ENCODE measurements around the gene GFOD2.
A peak's percentile ranks its signal among the peaks of the same experiment; 100 is the strongest.

Gene GFOD2

DNA sequence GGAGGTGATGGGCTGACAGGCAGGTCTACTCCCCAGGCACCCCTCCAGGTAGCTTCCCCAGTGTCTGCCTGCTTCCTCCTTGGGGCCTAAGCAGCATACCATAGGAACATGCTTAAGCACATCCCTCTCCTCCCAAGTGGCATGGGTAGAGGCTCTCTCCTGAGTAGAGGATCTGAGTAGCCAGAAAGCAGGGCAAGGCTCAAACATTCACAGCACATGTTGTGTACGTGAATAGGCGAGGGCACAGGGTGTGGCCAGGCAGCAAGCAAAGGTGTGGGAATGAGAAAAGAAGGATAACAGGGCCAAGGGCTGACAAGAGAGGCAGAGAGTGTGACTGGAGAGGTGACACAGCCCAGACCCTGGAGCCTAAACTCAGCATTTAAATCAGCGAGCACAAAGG, 29.7 kb upstream of the GFOD2 start:
- Mint-ChIP-seq H3K36me3 (ENCODE audit: low read depth) (peaks cover 14% of the 10 kb centered on the region), H3K9me3 (no peaks in the 10 kb centered on the region), H3K4me1 (ENCODE audit: low read depth) (peaks cover 4% of the 10 kb centered on the region), H3K27ac (peak overlapping the region; percentile 30), H3K27me3 (no peaks in the 10 kb centered on the region), H3K4me3 (no peak overlapping the region)

DNA sequence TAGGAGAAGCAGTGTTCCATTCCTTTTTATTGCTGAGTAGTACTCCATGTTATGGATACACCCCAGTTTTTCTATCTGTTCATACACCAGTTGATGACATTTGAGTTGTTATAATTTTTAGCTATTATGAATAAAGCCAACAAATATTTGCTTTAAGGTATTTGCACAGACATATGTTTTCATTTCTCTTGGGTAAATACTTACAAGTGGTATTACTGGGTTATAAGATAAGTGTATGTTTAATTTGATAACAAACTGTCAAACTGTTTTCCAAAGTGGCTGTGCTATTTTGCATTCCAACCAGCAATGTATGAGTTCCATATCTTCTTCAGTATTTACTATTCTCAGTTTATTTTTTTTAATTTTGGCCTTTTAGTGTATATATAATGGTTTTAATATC, 27.7 kb upstream of the GFOD2 start:
- Mint-ChIP-seq H3K36me3 (ENCODE audit: low read depth) (peaks cover 24% of the 10 kb centered on the region), H3K4me1 (ENCODE audit: low read depth) (peaks cover 4% of the 10 kb centered on the region), H3K27ac (no peak overlapping the region), H3K4me3 (no peak overlapping the region), H3K9me3 (no peaks in the 10 kb centered on the region), H3K27me3 (no peaks in the 10 kb centered on the region)

DNA sequence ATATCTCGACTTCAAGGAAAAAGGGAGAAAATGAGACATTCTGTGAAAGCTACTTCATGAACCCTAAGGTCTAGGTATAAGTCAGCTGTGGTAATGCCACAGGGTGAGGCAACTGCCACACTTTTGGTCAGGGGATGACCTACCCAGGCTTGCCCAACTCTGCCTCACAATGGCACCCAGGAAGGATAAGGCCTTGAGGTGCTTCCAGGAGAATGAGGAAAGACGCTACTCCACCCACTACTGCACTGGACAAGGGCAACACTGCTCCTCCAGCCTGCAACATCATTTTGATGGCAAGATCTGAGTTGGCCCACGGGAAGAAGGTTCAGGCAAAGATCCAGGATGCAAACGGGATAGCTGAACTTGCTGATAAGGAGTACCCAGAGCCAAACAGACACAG, 22.0 kb upstream of the GFOD2 start:
- H3K27me3 Mint-ChIP-seq: no peaks in the 10 kb centered on the region
- peaks cover 30% of the 10 kb centered on the region for H3K36me3 Mint-ChIP-seq (ENCODE audit: low read depth)
- no peak overlapping the region for H3K27ac Mint-ChIP-seq
- no peaks in the 10 kb centered on the region for H3K4me1 Mint-ChIP-seq (ENCODE audit: low read depth)
- no peak overlapping the region for H3K4me3 Mint-ChIP-seq
- H3K9me3 Mint-ChIP-seq: no peaks in the 10 kb centered on the region

DNA sequence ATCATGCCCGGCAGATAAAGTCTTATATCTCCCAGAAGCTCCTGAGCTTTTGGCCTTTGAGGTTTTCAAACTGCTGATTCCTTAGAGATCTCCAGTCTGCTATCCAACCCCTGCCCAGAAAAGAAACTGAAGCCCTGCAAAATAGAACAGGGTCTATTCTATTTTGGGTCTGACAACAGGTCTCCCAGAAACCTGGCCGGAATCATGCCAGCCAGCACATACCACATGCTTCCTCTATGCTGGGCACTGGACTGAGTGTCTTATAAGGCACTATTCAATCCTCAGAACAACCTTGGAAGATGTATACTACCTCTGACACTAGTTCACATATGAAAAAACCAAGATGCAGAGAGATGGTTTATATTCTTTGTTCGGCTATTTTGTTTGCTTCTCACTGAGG, 21.3 kb upstream of the GFOD2 start:
- Mint-ChIP-seq H3K27me3 (no peaks in the 10 kb centered on the region), H3K4me3 (no peak overlapping the region), H3K4me1 (ENCODE audit: low read depth) (no peaks in the 10 kb centered on the region), H3K27ac (no peak overlapping the region), H3K9me3 (no peaks in the 10 kb centered on the region), H3K36me3 (ENCODE audit: low read depth) (peaks cover 30% of the 10 kb centered on the region)

DNA sequence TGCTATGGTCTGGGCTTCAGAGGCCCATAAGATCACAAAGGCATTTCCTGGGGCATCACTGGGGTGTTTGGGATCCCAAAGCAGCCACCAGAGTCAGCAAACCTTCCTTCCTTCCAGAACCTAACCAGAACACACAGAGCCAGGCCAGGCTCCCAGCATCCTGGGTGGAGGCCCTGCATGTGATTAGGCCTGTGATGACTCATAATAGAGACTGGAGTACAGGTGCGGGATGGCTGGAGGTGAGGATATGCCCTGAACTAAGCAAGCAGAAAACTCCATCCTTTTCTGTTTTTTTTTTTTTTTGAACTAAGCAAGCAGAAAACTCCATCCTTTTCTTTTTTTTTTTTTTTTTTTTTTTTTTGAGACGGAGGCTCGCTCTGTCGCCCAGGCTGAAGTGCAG, 17.7 kb upstream of the GFOD2 start:
- H3K4me1 Mint-ChIP-seq (ENCODE audit: low read depth): no peaks in the 10 kb centered on the region
- peaks cover 14% of the 10 kb centered on the region for H3K36me3 Mint-ChIP-seq (ENCODE audit: low read depth)
- H3K9me3 Mint-ChIP-seq: no peaks in the 10 kb centered on the region
- H3K27ac Mint-ChIP-seq: no peak overlapping the region
- no peaks in the 10 kb centered on the region for H3K27me3 Mint-ChIP-seq
- H3K4me3 Mint-ChIP-seq: no peak overlapping the region

DNA sequence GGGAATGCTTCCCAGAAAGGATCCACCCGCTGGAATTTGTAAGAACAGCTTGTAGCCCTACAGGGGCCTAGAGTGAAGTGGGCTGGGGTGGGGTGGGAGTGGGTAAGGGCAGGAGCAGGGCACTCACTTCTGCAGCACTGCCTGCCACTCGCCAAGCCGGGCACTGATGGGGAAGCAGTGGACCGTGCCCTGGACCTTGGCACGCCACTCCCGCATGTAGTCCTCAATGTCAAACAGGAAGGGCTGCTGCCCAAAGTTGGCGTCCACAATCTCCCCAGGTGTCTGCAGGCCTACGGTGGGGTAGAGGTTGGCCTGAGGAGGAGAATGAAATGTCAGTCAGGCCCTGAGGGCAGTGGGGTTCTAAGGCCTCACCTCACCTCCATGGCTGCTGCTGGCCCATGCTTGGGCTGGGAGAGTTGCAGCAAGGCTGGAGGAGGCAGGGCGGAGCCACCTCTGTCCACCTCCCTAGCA, 15.7 kb upstream of the GFOD2 start:
- H3K27ac Mint-ChIP-seq: no peak overlapping the region
- H3K9me3 Mint-ChIP-seq: no peaks in the 10 kb centered on the region
- no peaks in the 10 kb centered on the region for H3K4me1 Mint-ChIP-seq (ENCODE audit: low read depth)
- no peaks in the 10 kb centered on the region for H3K27me3 Mint-ChIP-seq
- H3K4me3 Mint-ChIP-seq: no peak overlapping the region
- peaks cover 14% of the 10 kb centered on the region for H3K36me3 Mint-ChIP-seq (ENCODE audit: low read depth)

DNA sequence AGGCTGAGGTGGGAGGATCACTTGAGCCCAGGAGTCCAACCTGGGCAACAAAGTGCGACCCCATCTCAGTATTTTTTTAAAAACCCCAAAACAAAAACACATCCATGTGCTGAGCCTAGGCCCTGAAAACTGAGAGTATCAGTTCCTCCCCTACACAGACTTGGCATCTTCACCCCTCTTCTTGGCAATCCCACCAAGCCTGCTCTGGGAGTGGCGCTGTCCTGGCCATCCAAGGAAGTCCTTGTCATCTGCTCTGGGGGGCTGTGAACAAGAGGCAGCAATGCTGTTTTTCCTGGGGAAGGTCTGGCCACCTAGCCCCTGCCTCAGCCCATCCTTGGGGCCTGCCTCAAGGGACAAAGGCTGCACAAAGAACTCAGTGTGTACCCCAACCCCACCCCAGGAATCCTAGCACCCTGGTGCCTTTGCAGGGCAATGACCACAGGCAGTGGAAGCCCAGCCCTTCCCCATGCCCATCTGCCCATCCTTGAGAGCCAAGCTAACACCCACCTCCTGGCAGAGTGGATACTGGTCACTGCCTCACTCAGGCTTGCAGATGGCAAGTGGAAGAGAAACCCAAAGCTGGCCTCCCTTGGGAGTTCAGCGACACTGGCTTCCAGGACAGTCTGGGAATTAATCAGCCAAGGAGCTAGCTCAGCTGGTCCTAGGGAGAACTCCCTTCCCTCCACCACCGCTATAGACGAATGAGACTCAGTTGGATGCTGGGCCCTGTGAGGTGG, 14.8 kb upstream of the GFOD2 start:
- H3K4me3 Mint-ChIP-seq: no peak overlapping the region
- H3K36me3 Mint-ChIP-seq (ENCODE audit: low read depth): peaks cover 18% of the 10 kb centered on the region
- no peaks in the 10 kb centered on the region for H3K9me3 Mint-ChIP-seq
- H3K27me3 Mint-ChIP-seq: no peaks in the 10 kb centered on the region
- H3K27ac Mint-ChIP-seq: no peak overlapping the region
- no peaks in the 10 kb centered on the region for H3K4me1 Mint-ChIP-seq (ENCODE audit: low read depth)

DNA sequence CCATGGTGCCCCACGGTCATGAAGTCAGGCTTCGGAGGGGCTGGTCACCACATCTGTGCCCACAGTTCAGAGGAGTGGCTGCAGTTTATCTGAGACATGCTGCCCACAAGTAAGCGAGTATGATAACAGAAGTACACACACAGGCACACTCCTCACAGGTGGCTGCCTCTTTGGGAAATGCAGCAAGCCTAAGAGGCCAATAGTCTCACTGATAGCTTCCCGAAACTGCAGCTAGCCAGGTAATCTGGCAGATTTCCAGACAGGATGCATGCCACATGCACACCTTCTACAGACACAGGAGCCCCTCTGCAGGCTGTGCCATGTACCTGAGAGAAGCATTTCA, 12.6 kb upstream of the GFOD2 start:
- H3K27me3 Mint-ChIP-seq: no peaks in the 10 kb centered on the region
- H3K9me3 Mint-ChIP-seq: no peaks in the 10 kb centered on the region
- no peaks in the 10 kb centered on the region for H3K4me1 Mint-ChIP-seq (ENCODE audit: low read depth)
- H3K36me3 Mint-ChIP-seq (ENCODE audit: low read depth): peaks cover 20% of the 10 kb centered on the region
- no peak overlapping the region for H3K27ac Mint-ChIP-seq
- no peak overlapping the region for H3K4me3 Mint-ChIP-seq

DNA sequence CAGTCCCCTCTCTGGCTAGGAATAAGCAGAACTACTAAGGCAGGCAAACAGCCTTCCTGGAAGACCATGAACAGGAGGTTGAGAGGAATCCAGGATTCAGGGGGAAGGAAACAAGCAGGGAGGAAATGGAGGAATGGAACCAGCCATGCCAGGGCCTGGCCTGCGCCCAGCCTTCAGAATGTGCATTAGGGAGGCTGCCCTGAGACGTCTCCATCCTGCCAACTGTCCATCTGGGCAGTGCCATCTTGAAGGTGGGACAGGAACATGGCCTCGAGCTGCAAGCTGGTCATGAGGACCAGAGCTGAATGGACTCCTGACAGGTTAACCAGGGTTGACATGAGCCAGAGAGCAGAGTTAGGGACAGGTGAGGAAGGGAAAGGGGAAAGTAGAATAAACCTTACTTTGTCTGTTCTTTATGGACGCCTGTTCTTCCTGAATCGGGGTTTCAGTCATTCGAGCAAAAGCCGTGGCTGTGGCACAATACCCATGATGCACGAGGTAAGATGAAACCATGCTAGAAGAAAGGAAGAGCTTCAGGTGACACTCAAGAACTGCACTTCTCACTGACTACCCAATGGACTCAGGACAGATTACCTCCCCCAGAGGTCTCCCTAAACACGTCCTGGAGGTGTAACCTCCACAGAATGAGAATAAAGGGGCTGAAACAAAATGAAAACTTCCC, 12.1 kb upstream of the GFOD2 start:
- H3K27ac Mint-ChIP-seq: no peak overlapping the region
- no peaks in the 10 kb centered on the region for H3K9me3 Mint-ChIP-seq
- H3K36me3 Mint-ChIP-seq (ENCODE audit: low read depth): peaks cover 20% of the 10 kb centered on the region
- H3K4me3 Mint-ChIP-seq: no peak overlapping the region
- H3K4me1 Mint-ChIP-seq (ENCODE audit: low read depth): no peaks in the 10 kb centered on the region
- H3K27me3 Mint-ChIP-seq: no peaks in the 10 kb centered on the region

DNA sequence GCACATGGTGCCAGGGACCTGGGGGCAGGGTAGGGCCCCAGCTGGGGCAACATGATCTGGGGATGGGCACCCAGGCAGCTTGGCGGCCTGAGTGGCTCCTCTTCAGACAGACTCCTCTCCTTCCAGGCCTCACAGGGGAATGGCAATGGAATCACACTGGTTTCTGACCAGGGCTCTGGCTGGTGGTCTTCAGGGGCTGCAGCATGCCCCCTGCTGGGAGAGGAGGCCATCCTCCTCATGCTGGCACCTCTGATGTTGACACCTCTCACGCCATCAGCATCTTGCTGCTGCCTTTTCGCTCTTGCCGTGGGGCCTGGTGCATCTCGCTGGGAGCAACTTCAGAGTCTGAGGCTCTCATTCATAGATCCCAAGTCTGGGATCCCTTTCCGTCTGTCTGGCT, 11.2 kb upstream of the GFOD2 start:
- Mint-ChIP-seq H3K27ac (no peak overlapping the region), H3K4me3 (no peak overlapping the region), H3K36me3 (ENCODE audit: low read depth) (peaks cover 20% of the 10 kb centered on the region), H3K4me1 (ENCODE audit: low read depth) (no peaks in the 10 kb centered on the region), H3K27me3 (no peaks in the 10 kb centered on the region), H3K9me3 (no peaks in the 10 kb centered on the region)

DNA sequence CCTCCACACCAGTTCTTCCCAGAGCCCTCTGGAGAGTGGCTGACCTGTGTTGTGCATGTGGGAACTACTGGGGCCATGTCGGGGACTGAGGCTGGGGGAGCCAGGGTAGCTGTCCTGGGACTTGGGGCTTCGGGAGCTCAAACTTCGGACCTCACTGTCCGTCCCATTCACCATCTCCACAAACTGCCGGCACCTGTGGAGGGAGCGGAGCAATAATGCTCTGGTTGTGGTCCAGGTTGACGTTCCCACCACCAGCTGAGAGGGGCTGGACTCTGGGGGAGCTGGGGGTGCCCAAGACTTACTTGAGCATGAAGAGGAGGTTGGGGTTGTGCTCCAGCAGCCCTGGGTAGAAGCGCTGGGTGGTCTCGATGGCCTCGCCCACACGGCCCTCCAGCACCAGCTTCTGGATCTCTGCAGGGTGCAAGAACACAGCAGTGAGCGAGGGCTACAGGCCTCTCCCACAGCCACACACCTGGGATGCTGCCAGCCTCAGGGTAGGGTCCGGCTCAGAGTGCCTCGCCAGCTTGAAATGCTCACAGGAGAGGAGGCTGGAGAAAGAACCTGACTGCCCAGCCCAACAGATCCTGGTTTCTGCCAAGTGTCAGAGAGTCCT, 10.6 kb upstream of the GFOD2 start:
- Mint-ChIP-seq H3K9me3 (no peaks in the 10 kb centered on the region), H3K27ac (no peak overlapping the region), H3K4me1 (ENCODE audit: low read depth) (no peaks in the 10 kb centered on the region), H3K27me3 (no peaks in the 10 kb centered on the region), H3K4me3 (no peak overlapping the region), H3K36me3 (ENCODE audit: low read depth) (peaks cover 20% of the 10 kb centered on the region)

DNA sequence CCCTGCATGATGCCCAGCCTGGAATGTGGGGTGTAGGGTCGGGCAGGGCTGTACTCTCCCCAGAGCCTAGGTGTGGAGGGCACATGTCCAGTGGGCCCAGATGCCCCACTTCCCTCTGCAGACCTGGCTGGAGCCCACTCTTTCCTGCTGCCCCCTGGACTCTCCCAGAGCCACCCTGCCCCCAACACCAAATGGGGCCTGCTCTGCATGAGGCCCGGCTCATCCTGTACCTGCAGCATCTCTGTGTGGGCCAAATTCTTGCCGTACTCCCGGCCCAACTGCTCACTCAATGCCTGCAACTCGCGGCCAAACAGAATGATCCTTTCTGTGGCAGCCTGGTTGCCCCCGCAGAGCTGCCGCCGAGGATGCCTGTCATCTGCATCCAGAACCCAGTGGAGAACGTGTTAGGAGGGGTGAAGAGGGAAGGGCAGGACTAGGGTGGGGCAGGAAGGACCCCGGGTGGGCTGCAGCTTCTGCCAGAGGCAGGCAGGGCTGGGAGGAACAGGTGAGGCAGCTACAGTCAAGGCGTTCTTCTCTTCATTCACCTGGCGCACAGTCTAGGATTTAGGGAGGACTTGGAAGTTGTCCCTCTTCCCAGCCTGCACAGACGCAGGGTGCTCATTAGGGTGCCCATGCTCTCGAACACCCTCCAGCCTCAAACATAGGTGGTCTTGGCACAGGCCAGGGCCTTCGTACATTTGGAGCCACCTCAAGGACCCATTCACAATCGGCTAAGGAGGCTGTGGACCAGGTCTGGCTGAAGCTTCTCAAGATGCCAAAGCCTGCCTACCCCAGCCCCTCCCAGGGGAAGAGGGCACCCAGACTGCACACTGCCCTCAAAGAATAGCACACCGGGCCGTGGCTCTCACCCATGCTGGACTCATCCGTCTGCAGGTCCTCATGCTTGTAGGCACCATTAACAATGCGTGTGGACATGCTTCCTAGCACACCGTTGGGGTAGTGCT, 8.7 kb upstream of the GFOD2 start:
- H3K9me3 Mint-ChIP-seq: no peaks in the 10 kb centered on the region
- no peaks in the 10 kb centered on the region for H3K4me1 Mint-ChIP-seq (ENCODE audit: low read depth)
- peaks cover 20% of the 10 kb centered on the region for H3K36me3 Mint-ChIP-seq (ENCODE audit: low read depth)
- no peaks in the 10 kb centered on the region for H3K27me3 Mint-ChIP-seq
- H3K4me3 Mint-ChIP-seq: no peak overlapping the region
- H3K27ac Mint-ChIP-seq: no peak overlapping the region

DNA sequence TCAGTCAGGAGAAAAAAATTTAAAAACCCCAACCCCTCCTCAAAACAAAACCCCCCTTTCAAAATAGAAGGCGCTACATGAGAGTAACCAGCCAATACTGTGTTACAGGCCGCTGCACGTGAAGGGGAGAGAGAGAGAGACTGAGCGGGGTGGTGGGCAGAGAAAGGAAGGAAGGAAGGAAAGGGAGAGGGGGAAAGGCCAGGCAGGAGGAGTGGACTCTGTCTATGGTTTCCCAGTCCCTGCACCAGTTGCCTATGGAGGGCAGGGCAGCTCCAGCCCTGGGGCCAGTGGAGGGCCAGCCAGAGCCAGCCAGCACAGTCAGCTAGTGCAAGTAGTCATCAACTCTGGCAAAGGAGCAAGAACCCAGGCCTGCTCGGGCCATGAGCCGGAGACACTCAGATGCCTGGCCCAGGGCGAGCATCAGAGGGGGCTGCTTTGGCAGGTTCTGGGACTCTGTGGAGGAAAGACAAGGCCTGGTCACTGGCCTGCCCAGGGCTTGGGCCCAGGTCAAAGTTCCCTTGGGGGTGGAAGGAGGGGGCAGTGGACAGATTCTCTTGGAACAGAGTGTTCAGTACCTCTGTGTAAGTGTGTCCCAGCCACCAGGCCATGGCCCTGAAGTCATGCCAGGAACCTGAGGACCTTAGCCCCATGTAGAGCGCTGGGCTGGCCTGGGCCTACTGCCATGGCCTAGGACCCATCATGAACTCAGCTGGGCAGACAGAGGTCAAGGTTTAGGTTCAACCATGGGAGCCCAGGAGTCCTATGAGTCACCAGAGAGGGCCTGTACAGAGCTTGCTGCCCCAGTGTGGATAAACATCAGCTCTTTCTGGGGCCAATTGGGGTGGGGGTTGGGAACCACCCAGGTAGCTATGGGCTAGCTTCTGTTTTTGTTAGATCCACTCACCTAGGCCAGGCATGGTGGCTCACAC, 7.3 kb upstream of the GFOD2 start:
- Mint-ChIP-seq H3K9me3 (no peaks in the 10 kb centered on the region), H3K27ac (no peak overlapping the region), H3K4me3 (no peak overlapping the region), H3K4me1 (ENCODE audit: low read depth) (no peaks in the 10 kb centered on the region), H3K36me3 (ENCODE audit: low read depth) (peaks cover 15% of the 10 kb centered on the region), H3K27me3 (no peaks in the 10 kb centered on the region)

DNA sequence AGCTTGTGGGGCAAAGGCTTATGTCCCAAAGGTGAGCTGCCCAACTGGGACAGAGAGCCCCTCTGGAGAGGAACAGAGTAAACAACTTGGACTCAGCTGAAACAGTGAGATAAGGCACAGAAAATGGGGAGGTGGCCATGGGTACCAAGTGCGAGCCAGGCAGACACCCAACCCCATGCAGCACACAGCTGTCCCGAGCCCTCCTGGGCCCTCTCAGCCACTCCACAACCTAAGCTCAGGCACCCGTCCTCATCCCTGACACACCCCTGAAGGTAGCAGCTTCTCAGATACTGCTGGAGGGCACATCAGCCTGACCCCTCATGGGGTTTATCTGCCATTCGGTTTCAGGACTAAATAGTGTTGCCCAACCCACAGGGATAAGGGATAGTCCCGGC, 4.8 kb upstream of the GFOD2 start:
- H3K4me3 Mint-ChIP-seq: no peak overlapping the region
- peaks cover 1% of the 10 kb centered on the region for H3K36me3 Mint-ChIP-seq (ENCODE audit: low read depth)
- peaks cover 16% of the 10 kb centered on the region for H3K4me1 Mint-ChIP-seq (ENCODE audit: low read depth)
- H3K9me3 Mint-ChIP-seq: no peaks in the 10 kb centered on the region
- H3K27ac Mint-ChIP-seq: no peak overlapping the region
- H3K27me3 Mint-ChIP-seq: no peaks in the 10 kb centered on the region

Measured in stimulated activated naive CD8-positive, alpha-beta T cell treated with anti-CD3 and anti-CD28 coated beads, Interleukin-15, Interleukin-2, amounts not matched to agents 100 ng/mL and 50 ng/mL, for 24 hours (primary cell).